Parathyroid adenoma (tissue), 2 donors: Measurements from ENCODE around the gene CFAP298.

Source experiments
- H2AFZ ChIP-seq: fragments of 300-600 bp; sonication (generic); one replicate; pipeline ENCODE4 v1.7.0; 2017; ENCODE audit warnings: antibody characterized with exemption, mild to moderate bottlenecking
- H3K27ac ChIP-seq: fragments of 300-600 bp; sonication (generic); one replicate; pipeline ENCODE4 v1.7.0; 2017
- H3K27me3 ChIP-seq: fragments of 300-600 bp; sonication (generic); one replicate; pipeline ENCODE4 v1.7.0; 2017; ENCODE audit warnings: low read length; ENCODE audit not compliant: control insufficient read depth, insufficient read depth
- H3K36me3 ChIP-seq: fragments of 300-600 bp; sonication (generic); one replicate; pipeline ENCODE4 v1.7.0; 2017; ENCODE audit warnings: low read length; ENCODE audit not compliant: control insufficient read depth, insufficient read depth
- H3K4me1 ChIP-seq: fragments of 300-600 bp; sonication (generic); one replicate; pipeline ENCODE4 v1.7.0; 2017; ENCODE audit warnings: control low read depth
- H3K4me2 ChIP-seq: fragments of 300-600 bp; sonication (generic); one replicate; pipeline ENCODE4 v1.7.0; 2017; ENCODE audit warnings: low read length
- H3K4me3 ChIP-seq: fragments of 300-600 bp; sonication (generic); one replicate; pipeline ENCODE4 v1.7.0; 2017; ENCODE audit warnings: low read depth, low read length
- H3K79me2 ChIP-seq: fragments of 300-600 bp; sonication (generic); one replicate; pipeline ENCODE4 v1.7.0; 2017; ENCODE audit warnings: control low read depth
- H3K9ac ChIP-seq: fragments of 300-600 bp; sonication (generic); one replicate; pipeline ENCODE4 v1.7.0; 2017; ENCODE audit warnings: mild to moderate bottlenecking
- H3K9me3 ChIP-seq: fragments of 300-600 bp; sonication (generic); one replicate; pipeline ENCODE4 v1.7.0; 2017; ENCODE audit warnings: low read length; ENCODE audit not compliant: control insufficient read depth
- CTCF ChIP-seq: fragments of 300-600 bp; sonication (generic); IDR thresholded peaks from one replicate; pipeline ENCODE4 v1.7.0; 2017; ENCODE audit warnings: antibody characterized with exemption, mild to moderate bottlenecking
- donor health status: primary hyperparathyroidism.

Gene CFAP298

GRCh38 chr21:32584472-32584871 lies 27.7 kb downstream of the CFAP298 start:
- no peak overlapping the region for H2AFZ ChIP-seq
- H3K4me3 ChIP-seq = no peak overlapping the region
- H3K27ac ChIP-seq = no peak overlapping the region
- H3K9ac ChIP-seq = no peak overlapping the region
- no peaks in the 10 kb centered on the region for H3K9me3 ChIP-seq
- no peaks in the 10 kb centered on the region for H3K79me2 ChIP-seq
- H3K4me2 ChIP-seq = no peak overlapping the region
- no peaks in the 10 kb centered on the region for H3K27me3 ChIP-seq
- H3K4me1 ChIP-seq = no peaks in the 10 kb centered on the region
- TF ChIP-seq CTCF = no peak
- H3K36me3 ChIP-seq = no peaks in the 10 kb centered on the region

- H2AFZ ChIP-seq = no peak overlapping the region
- no peak overlapping the region for H3K4me3 ChIP-seq
- no peak overlapping the region for H3K4me2 ChIP-seq
- H3K27ac ChIP-seq = no peak overlapping the region
- H3K9me3 ChIP-seq = no peaks in the 10 kb centered on the region
- H3K9ac ChIP-seq = no peak overlapping the region
- H3K4me1 ChIP-seq = no peaks in the 10 kb centered on the region
- no peaks in the 10 kb centered on the region for H3K79me2 ChIP-seq
- TF ChIP-seq CTCF = no peak
- no peaks in the 10 kb centered on the region for H3K27me3 ChIP-seq
- no peaks in the 10 kb centered on the region for H3K36me3 ChIP-seq
Measured at GRCh38 chr21:32581732-32582131, 30.4 kb downstream of the CFAP298 start.

GRCh38 chr21:32580949-32581348 lies 31.2 kb downstream of the CFAP298 start:
- no peaks in the 10 kb centered on the region for H3K79me2 ChIP-seq
- H3K9ac ChIP-seq = no peak overlapping the region
- H3K27ac ChIP-seq = no peak overlapping the region
- H3K36me3 ChIP-seq = no peaks in the 10 kb centered on the region
- H2AFZ ChIP-seq = no peak overlapping the region
- no peaks in the 10 kb centered on the region for H3K4me1 ChIP-seq
- H3K4me2 ChIP-seq = no peak overlapping the region
- TF ChIP-seq CTCF = no peak
- H3K9me3 ChIP-seq = no peaks in the 10 kb centered on the region
- no peaks in the 10 kb centered on the region for H3K27me3 ChIP-seq
- no peak overlapping the region for H3K4me3 ChIP-seq

- H3K9me3 ChIP-seq = no peaks in the 10 kb centered on the region
- H3K27me3 ChIP-seq = no peaks in the 10 kb centered on the region
- H3K79me2 ChIP-seq = no peaks in the 10 kb centered on the region
- no peak for TF ChIP-seq CTCF
- no peak overlapping the region for H3K9ac ChIP-seq
- H3K4me2 ChIP-seq = no peak overlapping the region
- no peaks in the 10 kb centered on the region for H3K36me3 ChIP-seq
- no peak overlapping the region for H2AFZ ChIP-seq
- H3K4me3 ChIP-seq = no peak overlapping the region
- no peak overlapping the region for H3K27ac ChIP-seq
- no peaks in the 10 kb centered on the region for H3K4me1 ChIP-seq
Measured at GRCh38 chr21:32578107-32578691, 34.0 kb downstream of the CFAP298 start.

GRCh38 chr21:32576011-32576410 lies 36.2 kb downstream of the CFAP298 start:
- H3K9me3 ChIP-seq = no peaks in the 10 kb centered on the region
- H3K27me3 ChIP-seq = no peaks in the 10 kb centered on the region
- H3K4me3 ChIP-seq = no peak overlapping the region
- no peak overlapping the region for H3K9ac ChIP-seq
- TF ChIP-seq CTCF = no peak
- H3K36me3 ChIP-seq = no peaks in the 10 kb centered on the region
- no peak overlapping the region for H2AFZ ChIP-seq
- H3K4me2 ChIP-seq = no peak overlapping the region
- no peaks in the 10 kb centered on the region for H3K79me2 ChIP-seq
- H3K4me1 ChIP-seq = no peaks in the 10 kb centered on the region
- H3K27ac ChIP-seq = no peak overlapping the region
